HG03097 (cell line): Measurements from ENCODE around the gene SAE1.
"Not testable (repeated sequence)": the region's sequence is repeated elsewhere in the genome, so short reads cannot be mapped to it uniquely, and the experiment has no call there.

Experiments used
- ATAC-seq: cut with Tn5 transposase; IDR thresholded peaks from one replicate; pipeline ENCODE4 v1.9.1; 2021; ENCODE audit not compliant: unreplicated experiment, low FRiP score

SAE1 gene

DNA sequence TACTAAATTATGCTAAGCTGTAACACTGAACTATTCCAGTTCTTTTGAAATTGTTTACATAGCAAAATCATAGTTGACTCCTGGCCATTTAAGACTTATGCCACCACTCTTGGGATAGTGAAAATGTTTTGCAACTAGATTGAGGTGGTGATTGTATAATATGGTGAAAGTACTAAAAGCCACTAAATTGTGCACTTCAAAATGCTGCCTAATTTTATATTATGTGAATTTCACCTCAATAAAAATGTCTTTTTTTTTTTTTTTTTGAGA lies 5.0 kb upstream of the SAE1 start:
- ATAC-seq, result no peak

DNA sequence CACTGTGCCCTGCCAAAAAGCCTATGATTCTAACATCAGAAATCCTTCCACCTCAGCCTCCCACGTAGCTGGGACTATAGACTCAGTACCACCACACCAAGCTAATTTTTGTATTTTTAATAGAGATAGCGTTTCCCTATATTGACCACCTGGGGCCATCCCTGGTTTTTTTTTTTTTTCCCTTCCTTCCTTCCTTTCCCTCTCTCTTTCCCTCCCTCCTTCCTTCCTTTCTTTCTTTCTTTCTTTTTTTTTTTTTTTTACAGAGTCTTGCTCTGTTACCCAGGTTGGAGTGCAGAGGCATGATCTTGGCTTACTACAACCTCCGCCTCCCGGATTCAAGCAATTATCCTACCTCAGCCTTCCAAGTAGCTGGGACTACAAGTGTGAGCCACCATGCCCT lies 1.1 kb upstream of the SAE1 start:
- no peak for ATAC-seq

DNA sequence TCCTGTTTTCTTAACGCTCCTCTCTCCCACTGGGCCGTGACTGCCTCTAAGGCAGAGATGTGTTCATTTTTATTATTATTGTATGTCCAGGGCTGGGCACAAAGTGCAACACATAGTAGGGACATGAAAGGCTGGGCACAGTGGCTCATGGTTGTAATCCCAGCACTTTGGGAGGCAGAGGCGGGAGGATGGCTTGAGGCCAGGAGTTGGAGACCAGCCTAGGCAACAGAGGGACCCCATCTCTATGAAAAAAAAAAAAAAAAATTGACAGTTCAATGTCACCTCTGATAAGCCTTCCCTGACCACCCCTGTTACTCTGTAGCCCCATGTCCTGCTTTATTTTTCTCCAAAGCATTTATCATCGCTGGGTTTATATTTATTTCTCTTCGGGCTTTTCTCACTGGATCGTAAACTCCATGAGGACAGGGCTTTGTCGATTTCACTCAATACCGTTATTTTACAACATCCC lies 481 bp upstream of the SAE1 start:
- ATAC-seq, result no peak

DNA sequence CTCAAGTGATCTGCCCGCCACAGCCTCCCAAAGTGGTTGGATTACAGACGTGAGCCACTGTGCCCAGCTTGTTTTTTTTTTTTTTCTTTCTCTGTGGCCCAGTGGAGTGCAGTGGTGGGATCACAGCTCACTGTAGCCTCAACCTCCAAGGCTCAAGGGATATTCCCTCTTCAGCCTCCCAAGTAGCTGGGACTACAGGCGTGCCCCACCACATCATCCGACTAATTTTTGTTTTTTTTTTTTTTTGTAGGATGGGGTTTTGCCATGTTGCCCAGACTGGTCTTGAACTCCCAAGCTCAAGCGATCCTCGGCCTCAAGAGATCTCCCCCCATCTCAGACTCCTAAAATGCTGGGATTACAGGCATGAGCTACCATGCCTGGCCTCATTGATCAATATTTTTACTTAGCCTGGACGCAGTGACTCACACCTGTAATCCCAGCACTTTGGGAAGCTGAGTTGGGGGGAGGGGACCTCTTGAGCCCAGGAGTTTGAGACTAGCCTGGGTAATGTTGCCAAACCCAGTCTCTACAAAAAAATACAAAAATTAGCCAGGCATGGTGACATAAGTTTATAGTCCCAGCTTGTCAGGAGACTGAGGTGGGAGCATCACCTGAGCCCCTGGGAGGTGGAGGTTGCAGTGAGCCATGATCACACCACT lies 1.7 kb downstream of the SAE1 start:
- no peak for ATAC-seq

DNA sequence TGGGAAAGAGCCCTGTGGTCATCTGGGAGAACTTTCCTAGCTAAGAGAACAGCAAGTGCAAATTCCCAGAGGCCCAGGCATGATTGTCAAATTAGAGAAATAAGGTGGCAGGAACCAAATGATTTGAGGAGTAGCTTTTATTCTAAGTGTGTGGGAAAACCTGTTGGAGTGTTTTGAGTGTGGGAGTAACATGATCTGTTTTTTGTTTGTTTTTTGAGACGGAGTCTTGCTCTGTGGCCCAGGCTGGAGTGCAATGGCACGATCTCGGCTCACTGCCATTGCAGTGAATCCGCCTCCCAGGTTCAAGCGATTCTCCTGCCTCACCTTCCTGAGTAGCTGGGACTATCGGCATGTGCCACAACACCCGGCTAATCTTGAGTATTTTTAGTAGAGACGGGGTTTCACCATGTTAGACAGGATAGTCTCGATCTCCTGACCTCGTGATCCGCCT lies 2.4 kb downstream of the SAE1 start:
- ATAC-seq, result no peak

DNA sequence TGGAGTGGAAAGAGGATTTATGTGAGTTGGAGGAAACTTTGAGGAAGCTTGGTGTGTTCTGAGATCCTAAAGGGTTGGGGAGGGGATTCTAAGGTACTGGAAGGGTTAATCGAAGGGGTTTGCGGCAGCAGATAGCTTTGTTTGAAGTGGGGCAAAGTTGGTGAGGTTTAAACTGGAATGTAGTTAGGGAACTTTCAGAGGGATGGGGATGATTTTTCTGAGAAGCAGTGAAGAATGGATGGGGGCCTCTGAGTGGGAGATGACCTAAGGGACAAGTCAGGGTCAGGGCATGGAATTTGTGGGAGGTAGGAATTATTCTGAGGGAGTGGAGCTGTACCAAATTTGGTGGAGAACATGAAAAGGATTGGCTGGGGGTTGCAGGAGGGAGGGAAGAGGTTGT lies 3.9 kb downstream of the SAE1 start:
- ATAC-seq, result no peak

DNA sequence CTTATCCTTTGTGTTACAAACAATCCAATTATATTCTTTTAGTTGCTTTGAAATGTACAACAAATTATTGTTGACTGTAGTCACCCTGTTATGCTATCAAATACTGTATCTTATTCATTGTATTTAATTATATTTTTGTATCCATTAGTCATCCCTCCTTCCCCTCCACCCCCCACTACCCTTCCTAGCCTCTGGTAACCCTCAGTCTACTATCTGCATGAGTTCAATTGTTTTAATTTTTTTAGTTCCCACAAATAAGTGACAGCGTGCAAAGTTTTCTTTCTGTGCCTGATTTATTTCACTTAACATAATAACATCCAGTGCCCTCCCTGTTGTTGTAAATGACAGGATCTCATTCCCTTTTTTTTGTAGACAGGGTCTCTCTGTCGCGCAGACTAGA lies 4.5 kb downstream of the SAE1 start:
- ATAC-seq, result no peak

DNA sequence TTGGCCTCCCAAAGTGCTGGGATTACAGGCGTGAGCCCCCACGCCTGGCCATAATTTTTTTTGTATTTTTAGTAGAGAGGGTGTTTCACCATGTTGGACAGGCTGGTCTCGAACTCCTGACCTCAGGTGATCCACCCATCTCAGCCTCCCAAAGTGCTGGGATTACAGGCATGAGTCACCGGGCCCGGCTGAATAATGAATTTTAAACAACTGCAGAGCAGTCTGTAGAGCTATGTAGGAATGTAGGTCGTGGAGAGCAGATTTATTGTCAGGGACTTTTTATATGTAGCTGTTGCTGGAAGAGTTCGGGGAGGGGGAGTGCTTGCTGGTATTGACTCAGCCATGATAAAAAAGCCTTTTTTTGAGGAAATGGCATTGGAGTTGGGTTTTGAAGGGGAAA lies 10.6 kb downstream of the SAE1 start:
- ATAC-seq, result not testable (repeated sequence)

DNA sequence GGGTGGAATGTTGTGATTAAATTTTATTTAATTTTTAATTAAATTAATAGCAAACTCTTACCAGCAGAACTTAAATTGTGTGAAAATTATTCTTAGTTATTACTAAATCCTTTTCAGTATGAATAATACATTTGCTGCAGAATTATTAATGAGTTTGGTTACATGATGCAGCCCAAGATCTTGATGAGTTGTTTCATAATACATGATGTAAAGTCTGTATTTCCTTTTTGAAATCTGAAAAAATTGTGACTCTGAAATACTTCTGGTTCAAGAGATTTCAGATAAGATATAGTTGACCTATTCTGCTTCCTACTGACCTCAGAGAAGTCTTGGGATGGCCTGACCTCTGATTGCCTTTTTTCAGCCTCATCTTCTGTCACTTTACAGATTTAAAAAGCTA lies 11.1 kb downstream of the SAE1 start:
- ATAC-seq, result no peak

DNA sequence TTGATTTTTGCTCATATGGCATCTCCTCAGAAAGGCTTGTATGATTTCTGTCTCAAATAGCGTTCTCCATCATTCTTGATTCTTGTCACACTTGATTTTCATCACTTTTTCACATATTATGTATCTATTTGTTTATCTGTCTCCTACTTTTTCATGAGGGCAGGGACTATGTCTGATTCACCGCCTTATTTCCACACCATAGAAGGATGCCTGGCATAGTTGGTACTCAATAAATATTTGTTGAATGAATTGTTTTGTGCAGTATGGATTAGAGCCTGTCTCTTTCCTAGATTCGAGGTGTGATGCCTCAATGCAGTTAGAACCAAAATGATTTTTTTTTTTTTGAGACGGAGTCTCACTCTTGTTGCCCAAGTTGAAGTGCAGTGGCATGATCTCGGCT lies 12.1 kb downstream of the SAE1 start:
- no peak for ATAC-seq

DNA sequence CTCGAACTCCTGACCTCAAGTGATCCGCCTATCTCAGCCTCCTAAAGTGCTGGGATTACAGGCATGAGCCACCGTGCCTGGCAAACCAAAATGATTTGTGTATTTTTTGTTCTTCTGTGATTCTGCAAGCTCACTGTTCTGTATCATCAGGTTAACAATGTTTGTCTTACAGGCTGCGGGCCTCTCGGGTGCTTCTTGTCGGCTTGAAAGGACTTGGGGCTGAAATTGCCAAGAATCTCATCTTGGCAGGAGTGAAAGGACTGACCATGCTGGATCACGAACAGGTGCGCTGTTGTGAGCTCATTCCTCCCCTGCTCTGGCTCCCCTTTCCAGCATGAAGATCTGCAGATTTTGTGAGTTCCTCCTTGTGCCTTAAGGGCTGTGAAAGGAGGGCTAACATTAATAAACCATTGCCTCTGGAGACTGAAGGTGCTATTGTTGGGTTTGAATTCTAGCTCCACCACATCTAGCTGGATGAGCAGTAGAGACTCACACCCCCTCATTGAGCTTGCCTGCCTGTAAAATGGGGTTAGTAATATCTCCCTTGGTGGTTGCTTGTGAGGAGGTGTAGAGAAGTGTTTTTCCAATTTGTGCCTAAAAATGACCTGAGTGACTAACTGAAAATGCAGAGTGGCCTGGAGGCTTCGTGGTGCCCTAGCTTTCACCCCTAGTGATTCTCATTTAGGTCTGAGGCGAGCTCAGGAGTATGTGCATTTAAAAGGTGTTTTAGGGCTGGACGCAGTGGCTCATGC lies 12.9 kb downstream of the SAE1 start:
- ATAC-seq, result no peak

DNA sequence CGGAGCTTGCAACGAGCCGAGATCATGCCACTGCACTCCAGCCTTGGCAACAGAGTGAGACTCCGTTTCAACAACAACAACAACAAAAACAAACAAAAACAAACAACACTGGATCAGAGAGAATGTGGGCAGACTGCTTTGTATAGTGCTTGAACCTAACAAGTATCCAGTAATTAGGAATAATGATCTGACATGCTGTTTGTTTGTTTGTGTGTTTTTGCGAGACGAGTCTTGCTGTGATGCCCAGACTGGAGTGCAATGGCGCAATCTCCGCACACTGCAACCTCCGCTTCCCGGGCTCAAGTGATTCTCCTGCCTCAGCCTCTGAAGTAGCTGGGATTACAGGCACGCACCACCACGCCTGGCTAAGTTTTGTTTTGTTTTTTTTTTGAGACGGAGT lies 14.0 kb downstream of the SAE1 start:
- ATAC-seq, result no peak

DNA sequence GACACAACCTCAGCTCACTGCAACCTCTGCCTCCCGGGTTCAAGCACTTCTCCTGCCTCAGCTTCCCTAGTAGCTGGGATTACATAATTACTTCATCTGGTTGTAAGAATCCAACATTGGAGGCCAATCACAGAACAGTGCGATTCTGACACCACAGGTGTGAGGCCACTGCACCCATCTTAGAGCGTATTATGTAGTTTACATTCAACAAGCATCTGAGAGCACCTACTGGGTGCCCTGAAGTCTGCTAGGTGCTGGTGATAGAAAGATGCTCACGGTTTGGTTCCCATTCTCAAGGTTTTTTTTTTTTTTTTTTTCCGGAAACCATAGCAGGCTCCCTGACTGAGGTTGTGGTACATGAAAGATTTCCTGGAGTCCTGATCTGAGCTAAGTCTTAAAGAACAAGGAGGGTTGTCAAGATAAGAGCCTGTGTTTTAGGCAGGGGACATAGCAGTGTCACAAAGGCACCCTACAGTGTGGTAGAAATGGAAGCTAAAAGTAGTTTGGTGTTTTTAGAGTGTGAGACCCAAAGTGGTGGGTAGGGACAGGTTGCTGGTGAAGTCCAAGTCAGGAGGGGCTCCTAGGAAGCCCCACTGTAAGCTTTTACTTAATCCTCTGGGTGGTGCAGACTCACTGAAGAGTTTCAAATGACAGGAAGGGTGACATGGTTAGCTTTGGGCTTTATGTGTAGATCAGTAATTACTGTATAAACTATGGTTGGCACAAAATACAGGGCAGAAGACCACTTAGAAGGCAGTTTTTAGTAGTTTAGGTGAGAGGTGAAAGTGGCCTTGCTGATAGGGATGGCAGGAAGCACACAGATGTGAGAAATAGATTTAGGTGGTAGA lies 15.2 kb downstream of the SAE1 start:
- ATAC-seq, result no peak

DNA sequence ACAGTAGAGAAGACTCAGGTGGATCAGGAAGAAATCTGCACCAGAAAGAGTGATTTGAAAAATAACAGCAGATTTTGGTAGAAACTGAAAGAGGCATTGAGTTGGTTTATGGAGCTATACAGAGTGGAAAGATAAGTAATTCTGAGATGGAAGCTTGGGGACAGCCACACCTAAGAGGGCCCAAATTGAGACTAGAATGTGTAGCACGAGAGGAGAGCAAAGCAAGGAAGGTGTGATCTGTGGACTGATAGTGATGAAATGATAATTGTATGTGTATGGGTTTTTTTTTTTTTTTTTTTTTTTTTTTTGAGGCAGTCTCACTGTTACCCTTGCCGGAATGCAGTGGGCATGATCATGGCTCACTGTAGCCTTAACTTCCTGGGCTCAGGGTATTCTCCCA lies 16.3 kb downstream of the SAE1 start:
- no peak for ATAC-seq

DNA sequence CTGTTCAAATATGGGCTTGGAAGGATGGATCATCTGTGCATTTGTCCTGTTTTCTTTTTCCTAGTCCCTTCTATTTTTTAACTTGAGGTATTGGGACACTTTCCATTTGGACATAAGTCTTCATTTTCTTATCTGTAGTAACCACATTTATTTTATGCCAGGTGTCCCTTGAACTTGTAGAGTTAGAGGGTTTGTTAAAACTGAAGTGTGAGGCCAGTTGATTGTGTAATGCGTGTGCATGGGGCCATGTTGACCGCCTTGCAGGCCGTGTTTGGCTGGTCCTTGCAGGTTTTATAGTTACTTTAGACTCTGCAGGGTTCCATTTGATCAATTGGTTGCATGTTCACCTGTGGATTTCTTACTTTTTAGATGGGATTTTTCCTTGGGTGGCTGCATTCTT lies 21.0 kb downstream of the SAE1 start:
- no peak for ATAC-seq

DNA sequence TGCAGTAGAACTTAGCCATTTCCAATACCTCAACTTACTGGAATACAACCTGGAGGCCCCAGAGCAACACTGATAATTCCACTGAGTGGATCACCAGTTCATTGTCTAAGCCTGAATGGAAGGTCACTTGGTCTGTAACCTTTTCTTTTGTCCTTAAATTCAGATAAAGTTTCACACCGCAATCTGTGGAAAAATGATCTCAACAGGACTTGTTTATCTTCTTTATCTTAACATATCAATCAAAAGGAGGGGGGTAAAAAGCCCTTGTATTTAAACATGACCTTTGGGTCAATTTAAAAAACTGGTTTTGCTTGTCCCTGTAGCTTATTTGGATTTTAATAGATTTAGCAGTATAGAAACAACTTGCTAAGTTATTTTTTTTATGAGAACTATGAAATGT lies 21.6 kb downstream of the SAE1 start:
- no peak for ATAC-seq

DNA sequence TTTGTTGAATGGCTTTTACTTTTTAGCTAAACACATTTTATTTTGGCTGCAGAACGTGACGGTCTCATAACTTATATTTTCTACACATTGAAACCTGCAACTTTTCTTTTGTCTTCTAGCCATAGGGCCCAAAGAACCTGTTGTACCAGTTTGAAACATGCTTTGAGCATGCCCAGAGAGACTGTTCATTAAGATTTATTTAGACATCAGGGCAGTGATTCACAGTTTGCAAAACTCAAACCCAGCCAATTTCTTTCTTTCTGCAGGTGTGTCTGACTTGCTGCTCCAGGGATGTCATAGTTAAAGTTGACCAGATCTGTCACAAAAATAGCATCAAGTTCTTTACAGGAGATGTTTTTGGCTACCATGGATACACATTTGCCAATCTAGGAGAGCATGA lies 22.0 kb downstream of the SAE1 start:
- ATAC-seq, result no peak

DNA sequence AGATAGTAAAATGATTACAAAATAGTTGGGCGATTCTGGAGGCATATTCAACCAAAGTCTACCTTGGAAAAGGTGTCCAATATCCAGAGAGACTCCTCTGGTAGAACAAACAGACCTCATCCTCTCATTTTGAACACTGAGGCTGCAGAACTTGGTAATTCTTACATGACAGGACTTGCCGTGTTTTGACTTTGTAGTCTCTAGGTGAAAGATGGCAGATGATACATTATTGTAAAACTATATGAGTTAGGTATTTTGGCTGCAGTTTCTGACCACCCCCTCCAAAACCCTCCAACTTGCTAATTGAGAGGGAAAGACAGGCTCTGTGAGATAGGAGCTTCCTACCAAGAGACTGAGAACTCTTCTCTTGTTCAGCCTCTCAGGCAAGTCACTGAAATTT lies 22.6 kb downstream of the SAE1 start:
- no peak for ATAC-seq

DNA sequence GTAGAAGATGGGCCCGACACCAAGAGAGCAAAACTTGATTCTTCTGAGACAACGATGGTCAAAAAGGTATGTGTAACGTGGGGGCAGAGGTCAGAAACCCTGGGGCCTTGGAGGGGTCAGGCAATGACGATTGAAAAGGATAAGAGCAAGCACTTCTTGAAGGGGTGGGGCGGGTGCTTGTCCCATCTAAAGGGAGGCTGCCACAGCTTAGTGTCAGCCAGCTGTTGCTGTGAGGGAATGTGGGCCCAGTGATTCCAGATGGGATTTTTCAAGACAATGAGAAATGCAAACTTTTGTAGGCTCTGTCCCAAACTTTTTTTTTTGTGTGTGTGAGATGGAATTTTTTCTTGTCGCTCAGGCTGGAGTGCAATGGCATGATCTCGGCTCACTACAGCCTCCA lies 24.5 kb downstream of the SAE1 start:
- ATAC-seq, result no peak

DNA sequence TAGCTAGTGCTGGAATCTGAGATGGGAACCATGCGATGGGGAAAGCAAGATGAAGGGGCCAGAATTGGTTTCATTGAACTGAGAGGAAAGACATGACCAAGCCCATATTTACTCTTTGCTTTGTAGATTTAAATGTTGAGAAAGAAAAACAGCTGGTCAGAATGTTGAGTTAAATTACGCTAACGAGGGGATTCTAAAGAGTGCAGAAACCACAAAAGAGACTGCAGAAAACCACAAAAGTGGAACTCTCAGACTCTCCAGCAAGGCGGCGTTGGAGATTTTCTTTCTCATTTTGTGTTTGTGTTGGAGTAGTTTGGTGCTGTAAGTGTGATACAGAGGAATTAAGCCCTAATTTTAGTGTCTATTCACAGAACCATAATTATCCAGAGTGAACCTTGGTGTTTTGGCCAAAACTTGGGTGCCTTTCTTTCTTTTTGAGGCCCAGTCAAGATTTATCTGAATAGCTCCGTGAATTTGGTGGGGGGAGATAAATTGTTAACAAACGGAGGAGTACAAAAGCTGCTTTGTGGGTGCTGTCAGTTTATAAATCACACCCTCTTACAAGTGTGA lies 26.3 kb downstream of the SAE1 start:
- no peak for ATAC-seq
